Activated CD8-positive, alpha-beta memory T cell treated with anti-CD3 and anti-CD28 coated beads, Interleukin-2, amount 50 U/mL, for 1 hour (primary cell): ENCODE results near the gene CBX4.
"Not testable (repeated sequence)": the region's sequence is repeated elsewhere in the genome, so short reads cannot be mapped to it uniquely, and the experiment has no call there.

Experiments used
- DNase-seq: peaks from one replicate; pipeline ENCODE4 v3.0.0-alpha.2; 2020; ENCODE audit errors: extremely low read depth

The CBX4 gene

DNA sequence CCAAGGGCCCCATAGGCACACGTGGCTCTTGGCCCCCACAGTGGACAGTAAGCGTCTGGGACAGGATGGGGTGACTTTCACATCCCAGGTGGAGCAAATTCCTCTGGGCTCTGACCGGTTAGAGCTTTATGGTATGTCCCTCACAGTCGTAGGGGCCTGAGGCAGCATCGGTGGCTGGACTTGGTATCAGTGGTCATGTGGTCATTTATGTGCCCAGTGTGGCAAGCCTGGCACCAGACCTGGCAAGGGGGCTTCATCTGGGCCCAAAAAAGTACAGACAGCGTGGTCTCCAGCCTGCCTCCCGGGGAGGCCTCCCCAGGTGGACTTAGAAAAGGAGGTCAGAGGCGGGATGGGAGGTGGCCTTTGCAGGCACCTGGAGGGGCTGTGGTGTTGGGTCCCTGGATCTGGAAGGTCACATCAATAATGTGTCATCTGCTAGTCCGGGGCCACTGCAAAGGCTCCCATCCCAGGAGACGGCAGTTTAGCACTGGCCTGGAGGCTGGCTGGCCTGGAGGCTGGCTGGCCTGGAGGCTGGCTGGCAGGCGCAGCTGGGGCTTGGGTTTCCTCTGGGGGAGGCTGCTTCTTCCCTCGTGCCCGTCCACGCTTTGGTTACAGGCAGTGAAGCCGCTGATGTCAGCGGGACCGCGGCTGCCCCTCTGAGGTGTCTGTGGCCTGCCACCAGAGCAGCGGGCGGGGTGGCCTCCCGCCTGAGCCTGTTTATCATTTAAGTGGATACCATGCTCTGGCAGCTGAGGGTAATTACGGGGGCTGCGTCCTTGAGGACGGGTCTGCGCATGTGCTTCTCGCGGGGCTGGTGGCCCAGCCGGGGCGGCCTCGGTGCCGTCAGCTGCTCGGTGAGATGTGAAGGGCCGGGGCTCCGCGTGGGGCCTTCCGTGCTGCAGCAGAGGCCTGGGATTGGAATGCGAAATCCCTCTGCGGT is 20.7 kb upstream of the CBX4 start:
- no peak for DNase-seq

DNA sequence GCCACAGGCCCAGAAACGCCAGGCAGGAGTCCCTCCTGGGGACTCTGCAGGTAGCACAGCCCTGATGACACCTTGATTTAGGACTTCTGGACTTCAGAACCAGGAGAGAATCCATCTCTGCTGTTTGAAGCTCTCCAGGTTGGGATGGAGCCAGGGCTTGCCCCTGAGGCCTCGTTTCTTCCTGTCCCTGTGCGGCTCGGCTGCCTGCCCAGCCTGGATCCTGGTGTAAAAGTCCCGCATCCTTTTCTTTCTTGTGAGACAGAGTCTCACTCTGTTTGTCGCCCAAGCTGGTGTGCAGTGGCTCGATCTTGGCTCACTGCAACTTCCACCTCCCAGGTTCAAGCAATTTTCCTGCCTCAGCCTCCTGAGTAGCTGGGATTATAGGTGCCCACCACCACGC is 17.9 kb upstream of the CBX4 start:
- no peak for DNase-seq

DNA sequence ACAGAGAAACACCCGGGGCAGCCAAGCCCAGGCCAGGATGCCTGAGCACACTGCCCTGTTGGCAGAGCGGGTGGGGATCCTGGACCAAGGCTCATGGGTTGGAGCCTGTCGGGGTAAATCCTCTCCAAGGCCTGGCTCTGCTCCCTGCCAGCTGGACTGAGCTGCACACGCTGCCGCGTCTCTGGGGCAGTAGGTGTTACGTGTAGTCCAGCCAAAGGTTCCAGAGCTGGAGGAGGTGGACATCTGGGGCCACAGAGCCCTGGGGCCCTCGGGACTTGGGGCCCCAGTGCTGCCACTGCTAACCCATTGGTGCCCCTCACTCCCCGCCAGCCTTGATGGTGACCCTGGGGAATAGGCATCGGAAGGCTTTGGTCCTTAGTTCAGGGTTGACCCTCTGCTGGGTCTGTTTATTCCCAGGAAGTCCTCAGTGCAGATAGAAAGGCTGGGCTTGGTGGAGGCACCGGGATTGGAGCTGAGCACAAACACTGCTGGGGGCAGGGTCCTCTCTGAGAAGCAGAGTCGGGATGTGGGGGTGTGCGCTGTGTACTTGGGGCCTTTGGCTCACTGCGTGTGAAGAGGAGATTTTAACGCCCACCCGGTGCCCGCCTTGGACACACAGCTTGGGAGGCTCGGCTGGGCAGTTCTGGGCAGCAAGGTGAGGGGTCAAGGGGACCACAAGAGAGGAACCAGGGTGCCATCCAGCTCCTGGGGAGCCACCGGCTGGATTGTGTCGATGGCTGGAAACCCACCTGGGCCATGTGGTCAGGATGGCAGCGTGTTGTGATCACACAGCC is 16.3 kb upstream of the CBX4 start:
- DNase-seq: no peak

DNA sequence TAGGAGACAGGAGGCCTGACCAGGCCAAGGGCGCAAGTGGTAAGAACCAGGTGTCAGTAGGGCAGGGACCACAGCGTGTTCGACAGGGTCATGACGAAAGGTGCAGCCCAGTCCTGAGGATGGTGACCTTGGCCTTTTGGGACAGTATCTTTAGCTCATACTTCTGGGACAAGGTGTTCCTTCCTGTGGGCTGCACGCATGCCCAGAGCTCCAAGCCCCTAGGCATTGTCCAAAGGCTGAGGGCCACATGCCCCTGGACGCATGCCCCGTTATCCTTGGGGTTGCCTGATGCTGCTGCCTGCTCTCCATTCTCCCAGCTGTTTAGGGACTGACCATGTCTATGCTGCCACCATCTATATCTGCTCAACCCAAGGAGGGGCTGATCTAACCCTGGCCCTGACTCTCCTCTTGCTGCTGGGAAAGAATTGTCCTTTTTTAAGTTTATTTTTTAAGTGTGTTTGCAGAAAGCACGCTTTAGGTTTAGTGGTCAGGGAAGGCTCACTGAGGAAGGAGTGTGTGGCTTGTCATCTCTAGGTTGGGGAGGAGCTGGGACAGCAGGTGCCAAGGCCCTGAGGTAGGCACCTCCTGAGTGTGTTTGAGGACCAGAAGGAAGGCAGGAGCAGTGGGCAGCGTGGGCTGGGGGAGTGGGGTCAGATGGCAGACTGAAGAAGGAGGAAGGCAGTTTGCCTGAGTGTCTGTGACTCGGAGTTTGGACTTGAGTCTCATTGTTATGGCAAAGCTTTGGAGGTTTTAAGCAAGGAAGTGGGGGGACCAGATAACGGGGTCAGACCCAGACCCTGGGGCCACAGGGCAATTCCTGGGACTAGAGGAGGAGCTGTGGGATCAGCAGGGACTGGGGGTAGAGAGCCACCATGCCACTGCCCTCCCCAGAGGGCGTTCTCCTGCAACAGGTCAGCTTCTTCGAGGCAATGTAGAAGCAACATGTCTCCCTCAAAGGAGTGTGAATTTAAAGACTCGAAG is 15.1 kb upstream of the CBX4 start:
- no peak for DNase-seq

DNA sequence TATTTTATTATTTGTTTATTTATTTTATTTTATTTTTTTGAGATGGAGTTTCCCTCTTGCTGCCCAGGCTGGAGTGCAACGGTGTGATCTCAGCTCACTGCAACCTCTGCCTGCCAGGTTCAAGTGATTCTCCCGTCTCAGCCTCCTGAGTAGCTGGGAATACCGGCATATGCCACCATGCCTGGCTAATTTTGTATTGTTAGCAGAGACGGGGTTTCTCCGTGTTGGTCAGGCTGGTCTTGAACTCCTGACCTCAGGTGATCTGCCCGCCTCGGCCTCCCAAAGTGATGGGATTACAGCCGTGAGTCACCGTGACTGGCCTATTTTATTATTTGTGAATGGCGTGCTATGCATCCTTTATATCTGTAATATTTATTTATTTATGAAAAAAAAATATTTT is 13.9 kb upstream of the CBX4 start:
- not testable (repeated sequence) for DNase-seq

DNA sequence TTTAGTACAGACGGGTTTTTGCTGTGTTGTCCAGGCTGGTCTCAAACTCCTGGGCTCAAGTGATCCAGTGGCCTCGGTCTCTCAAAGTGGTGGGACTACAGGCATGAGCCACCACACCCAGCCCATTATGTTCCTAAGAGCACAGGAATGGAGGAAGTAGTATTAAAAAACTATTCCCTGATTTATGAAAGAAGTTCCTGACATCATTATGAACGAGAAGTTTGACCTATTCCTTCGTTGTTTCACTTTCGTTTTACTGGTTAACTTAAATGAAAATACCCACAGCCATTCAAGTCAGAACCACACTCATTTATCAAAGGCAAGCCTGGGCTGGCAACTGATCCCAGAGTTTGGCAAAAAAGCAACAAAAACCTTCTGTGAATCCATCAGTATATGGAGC is 13.5 kb upstream of the CBX4 start:
- DNase-seq: no peak

DNA sequence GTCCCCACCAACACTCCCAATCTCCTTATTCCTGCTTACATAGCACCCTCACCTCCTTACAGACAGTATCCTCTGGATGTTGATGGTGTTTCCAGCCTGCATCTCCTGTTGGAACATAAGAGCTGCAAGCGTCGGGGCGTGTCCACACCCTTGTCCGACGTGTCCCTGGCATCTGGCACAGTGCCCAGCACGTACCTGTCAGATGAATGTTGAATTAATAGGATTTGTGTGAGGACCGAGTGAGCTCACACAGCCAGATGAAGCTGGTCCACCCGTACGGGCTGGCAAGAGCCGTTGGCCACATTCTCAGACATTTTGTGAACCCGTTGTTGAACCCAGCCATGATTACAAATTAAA is 12.2 kb upstream of the CBX4 start:
- no peak for DNase-seq

DNA sequence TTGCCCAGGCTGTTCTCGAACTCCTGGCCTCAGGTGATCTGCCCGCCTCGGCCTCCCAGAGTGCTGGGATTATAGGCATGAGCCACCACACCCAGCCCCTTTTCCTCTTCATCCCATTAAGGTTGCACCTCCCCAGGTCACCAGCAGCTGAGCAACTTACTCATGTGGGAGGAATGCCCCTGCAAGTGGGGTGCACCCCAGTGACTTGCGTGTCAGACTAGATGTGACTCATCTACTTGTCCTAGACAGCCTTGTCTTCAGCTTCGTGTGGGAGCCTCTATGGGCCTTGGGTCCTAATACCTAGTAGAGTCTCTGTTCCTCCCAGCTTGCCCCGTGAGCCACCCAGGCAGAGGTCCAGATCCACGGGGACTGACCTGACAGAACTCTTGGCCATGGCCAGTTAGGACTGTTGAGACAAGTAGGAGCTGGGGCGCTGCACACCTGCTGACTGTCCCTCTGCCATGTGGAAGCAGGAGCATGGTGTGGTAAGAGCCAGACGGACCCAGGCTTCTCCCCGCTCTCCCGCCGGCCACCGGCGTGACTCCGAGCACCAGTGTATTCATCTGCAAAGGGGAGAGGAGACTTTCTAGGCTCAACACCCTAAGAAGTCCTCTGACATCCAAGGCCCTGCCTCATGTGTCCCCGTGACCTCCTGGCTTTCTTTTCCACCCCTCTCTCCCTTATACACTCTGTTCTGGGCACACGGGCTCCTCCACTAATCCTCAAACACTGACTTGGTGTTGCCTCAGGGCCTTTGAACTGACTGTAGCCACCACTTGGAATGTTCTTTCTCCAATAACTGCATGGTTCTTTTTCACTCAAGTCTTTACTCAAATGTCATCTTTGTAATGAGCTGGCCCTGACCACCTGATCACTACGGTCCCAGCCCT is 11.6 kb upstream of the CBX4 start:
- DNase-seq: no peak

DNA sequence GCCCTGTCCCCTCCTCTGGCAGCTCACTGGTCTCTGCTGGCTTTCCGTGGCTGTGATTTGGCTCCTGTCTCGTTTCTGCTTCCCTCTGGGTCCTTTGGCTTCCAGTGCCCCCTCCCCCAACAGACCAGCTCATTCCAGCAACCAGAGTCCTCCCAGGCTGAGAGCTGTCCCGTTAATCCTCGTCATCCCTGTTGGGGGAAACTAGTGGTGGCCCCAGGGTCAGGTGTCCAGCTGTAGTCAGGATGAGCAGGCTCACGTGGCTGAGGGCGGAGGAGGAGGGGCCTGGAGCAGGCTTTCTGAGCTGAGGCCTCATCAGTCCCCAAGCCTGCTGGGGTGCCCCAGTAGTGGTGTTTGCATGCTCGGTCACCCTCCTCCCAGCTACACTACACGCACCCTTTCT is 10.7 kb upstream of the CBX4 start:
- DNase-seq: no peak

DNA sequence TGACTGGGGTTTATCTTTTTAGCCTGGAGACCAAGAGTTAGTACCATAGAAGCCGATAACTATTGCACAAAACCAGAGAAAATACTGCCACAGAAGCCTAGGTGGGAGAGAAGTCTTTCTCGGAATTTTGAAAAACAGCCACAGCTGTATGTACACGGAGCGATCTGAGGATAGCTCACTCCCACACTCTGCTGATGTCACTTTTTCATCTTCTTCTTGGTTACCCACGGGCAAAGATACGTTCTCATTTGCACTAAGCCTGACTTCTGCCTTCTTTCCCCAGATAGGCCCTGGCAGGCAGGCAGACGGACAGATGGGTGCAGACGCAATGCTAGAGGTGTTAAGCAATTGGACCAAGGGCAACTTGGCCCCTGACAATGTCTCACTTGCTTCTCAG is 9.1 kb upstream of the CBX4 start:
- no peak for DNase-seq

DNA sequence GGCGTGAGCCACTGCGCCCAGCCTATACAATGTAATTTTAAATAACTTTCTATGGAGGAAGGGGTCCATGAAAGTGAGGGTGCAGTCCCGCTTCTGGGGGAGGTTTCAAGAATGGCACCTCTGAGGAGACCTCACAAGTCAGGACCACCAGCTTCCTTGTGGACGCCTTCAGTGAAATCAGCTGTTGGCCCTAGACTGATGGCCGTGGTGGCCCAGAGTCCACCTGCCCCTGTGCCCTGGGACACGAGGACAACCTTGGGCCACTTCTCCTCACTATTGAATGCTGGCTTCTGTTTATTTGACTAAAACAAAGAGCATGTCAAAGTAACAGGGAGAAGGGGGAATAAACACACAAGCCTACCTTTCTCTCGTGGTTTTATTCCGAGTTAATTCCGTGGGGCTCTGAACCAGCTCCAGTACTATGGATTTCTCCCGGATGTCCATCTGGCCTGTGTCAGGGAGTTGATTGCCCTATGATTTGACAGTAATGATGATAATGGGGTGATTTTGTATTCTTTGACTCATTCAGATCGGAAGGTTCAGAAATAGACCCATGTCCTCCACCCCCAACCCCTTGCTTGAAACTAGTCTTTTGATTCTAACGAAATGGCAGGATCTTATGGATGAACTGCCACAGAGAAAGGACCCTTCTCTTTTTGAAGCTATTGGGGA is 8.6 kb upstream of the CBX4 start:
- DNase-seq: no peak

DNA sequence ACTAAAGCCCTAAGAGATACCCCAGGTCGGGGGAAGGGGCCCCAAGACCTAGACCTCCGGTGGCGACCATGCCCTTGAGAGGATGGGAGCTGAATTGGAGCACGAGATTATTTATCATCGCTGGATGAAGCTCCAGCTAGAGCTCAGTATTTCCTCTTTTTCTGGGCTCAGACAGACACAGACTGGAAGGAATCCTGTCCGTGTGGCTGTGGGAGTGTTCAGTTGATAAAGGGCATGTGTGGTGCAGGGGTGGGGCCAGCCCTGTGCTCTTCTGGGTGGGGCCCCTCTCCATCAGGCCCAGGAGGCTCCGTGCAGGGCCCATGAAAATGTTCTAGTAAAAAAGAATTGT is 6.3 kb upstream of the CBX4 start:
- no peak for DNase-seq

DNA sequence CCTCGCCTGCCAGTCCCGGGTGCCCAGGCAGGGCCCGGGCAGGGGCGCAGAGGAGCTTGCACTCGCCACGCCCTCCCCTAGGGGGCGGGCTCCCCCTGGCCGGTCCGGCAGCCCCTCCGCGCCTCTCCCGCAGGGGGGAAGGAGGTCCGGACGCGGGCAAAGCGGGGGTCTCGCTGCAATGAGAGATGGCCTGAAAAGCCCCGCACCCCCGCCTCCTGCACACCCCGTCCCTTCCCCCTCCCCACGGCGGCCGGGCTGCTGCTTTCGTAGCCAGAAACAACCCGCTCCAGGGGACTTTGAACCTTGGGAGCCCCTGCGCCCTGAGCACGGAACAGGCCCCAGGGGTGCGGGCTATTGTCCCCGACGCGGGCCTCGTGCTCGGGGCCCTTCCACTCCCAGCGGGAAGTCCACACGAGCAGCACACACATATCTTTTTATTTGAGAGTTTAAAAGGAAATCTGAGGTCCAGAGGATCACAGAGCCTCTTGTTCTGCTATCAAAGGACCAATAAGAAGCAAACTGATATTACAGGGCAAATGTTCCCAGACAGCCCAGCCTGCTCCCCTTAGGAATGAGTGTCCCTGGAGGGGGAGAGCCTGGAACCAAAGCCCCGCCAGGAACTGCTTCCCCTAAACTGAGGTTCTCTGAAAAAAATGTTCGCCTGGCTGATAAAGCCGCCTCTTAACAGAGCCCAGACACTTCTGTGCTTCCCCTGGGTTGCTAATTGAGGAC is 5.8 kb upstream of the CBX4 start:
- DNase-seq: no peak

DNA sequence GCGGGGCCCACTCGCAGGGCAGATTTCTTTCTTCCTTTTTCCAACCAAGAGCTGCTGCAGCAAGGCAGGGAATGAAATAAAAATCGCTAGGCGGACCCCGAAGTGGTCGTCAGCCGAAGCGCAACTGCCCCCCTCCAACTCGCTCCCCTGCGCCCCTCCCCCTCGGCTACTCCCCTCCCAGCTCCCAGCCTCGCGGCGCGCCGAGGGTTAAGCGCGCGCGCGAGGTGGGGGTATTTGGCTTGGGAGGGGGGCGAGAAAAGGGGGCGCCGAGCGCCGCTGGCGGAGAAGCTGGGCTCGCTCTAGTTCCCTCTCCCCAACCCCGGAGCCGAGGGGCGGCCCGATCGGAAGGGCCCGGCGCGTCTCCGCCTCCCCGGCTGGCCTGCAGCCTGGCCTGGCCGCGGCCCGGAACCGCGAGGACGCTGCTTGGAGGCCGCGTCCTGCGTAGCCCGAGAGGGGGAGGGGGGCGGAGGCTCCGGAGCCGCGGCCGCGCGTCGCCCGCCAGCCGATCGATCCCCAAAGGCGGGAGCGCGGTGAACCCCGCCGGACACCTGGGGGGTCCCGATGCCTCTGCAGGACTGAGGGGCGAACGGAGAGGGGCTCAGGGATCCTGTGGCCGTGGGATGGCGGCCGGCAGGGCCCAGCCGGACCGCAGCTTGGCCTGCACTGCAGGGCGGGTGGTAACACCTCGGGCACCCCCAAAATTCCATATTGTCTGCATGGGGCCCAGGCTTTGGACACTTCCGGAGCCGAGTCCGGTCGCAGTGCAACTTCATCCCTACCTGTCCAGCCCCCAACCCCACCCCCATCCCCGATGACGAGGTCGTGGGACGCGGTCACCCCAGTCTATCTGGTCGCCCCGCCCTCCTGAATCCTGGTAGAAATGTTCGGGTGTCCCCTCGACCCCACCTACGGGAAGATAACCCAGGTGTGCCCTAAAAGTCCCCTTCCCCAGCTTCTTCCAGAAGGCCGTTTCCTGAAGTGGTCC is 4.9 kb upstream of the CBX4 start:
- no peak for DNase-seq

DNA sequence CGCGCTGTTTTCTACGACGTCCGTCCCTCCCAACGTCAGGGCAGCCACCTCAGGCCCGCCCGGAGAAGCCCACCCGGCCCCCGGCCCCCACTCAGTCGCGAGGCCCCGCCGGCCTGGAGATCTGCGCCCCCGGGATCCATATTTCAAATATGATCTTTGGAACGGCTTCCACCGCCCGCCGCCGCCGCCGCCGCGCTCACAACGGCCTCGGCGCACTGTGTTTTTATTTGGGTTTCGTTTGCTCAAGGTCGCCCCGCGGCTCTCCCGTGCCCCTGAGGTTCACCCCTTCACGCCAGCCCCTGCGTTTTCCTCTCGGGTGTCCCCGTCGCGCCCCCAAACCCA is 4.2 kb upstream of the CBX4 start:
- no peak for DNase-seq

DNA sequence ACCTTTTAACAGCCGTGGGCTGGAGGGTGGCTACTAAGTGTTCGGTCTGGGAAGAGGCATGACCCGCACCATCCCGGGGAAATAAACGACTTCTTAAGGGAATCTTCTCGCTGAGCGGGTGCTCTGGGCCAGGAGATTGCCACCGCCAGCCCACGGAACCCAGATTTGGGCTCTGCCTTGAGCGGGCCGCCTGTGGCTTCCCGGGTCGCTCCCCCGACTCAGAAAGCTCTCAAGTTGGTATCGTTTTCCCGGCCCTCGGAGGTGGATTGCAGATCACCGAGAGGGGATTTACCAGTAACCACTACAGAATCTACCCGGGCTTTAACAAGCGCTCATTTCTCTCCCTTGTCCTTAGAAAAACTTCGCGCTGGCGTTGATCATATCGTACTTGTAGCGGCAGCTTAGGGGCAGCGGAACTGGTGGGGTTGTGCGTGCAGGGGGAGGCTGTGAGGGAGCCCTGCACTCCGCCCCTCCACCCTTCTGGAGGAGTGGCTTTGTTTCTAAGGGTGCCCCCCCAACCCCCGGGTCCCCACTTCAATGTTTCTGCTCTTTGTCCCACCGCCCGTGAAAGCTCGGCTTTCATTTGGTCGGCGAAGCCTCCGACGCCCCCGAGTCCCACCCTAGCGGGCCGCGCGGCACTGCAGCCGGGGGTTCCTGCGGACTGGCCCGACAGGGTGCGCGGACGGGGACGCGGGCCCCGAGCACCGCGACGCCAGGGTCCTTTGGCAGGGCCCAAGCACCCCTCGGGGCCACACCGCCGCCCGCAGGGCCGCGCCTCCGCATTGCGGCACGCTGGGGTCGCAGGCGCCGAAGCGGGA is 3.6 kb upstream of the CBX4 start:
- DNase-seq: no peak

DNA sequence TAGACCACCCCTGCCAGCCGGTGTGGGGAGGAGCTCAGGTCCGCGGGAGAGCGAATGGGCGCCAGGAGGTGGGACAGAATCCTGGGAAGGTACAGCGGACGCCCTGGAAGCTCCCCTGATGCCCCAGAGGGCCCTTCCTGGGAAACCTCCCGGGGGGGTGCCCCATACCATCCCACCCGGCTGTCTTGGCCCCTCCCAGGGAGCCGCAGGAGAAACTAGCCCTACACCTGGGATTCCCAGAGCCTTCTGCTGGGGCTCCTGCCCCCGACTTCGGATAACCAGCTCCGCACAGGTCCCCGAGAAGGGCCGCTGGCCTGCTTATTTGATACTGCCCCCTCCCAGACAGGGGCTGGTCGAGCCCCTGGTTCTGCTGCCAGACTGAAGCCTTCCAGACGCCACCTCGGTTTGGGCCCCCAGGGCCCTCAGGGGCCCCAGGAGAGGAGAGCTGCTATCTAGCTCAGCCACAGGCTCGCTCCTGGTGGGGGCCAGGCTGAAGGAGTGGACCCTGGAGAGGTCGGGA is 3.0 kb upstream of the CBX4 start:
- no peak for DNase-seq
